GM12865 (cell line): ENCODE measurements around the gene SPAG17.

Experiments
- DNase-seq: peaks from one replicate; pipeline ENCODE4 v3.0.0; 2010; ENCODE audit warnings: low read depth
- H3K4me3 ChIP-seq: 2 replicates; pipeline ENCODE4 v1.5.1; 2011; ENCODE audit warnings: mild to moderate bottlenecking, low read depth, low read length, control low read depth
- TF ChIP-seq, protein P1 (sequence below): IDR thresholded peaks from 2 replicates; pipeline ENCODE4 v1.5.1; 2011; ENCODE audit warnings: low read length, control low read depth, low read depth, inconsistent platforms; ENCODE audit not compliant: insufficient read depth; ENCODE audit errors: missing control alignments

The SPAG17 gene

DNA sequence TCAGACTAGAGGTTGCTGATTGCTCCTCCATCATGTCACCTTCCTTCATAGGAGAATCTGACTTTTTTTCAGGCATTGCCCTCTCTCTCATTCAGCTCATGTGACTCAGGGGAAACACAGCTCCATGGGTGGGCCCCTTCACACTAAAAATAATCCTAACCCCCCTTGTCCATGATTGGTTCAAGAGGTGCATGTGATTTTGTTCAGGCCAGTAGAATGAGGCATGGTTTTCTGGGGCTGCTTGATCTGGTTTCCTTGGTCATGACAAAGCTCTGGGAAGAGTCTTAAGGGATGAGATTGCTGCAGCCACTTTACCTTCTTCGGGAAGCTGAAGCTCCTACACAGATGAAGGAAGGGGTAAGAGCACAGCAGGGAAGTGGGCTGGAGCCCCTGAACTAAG is 56.3 kb downstream of the SPAG17 start:
- TF ChIP-seq, protein P1, sequence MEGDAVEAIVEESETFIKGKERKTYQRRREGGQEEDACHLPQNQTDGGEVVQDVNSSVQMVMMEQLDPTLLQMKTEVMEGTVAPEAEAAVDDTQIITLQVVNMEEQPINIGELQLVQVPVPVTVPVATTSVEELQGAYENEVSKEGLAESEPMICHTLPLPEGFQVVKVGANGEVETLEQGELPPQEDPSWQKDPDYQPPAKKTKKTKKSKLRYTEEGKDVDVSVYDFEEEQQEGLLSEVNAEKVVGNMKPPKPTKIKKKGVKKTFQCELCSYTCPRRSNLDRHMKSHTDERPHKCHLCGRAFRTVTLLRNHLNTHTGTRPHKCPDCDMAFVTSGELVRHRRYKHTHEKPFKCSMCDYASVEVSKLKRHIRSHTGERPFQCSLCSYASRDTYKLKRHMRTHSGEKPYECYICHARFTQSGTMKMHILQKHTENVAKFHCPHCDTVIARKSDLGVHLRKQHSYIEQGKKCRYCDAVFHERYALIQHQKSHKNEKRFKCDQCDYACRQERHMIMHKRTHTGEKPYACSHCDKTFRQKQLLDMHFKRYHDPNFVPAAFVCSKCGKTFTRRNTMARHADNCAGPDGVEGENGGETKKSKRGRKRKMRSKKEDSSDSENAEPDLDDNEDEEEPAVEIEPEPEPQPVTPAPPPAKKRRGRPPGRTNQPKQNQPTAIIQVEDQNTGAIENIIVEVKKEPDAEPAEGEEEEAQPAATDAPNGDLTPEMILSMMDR = no peak
- no peak for DNase-seq
- H3K4me3 ChIP-seq = no peak overlapping the region

DNA sequence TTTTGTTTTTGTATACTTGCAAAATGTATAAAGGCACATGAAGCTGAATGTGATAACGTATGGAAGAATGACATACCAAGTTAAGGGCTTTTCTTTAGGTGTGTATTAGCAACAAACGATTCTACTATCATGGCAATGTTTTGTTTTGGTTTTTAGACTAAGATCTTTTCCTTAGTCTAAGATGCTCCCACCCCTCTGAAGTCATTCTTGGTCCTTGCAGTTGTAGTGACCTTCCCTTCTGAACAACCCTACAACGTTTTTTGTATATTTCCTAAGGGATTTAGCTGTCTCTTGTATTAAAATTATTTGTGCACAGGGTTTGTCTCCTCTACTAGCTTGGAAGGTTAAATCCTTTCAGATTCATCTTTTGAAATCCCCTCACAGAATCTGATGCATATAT is 61.0 kb downstream of the SPAG17 start:
- DNase-seq = no peak
- TF ChIP-seq, protein P1 = no peak
- no peak overlapping the region for H3K4me3 ChIP-seq

- no peak for DNase-seq
- TF ChIP-seq, protein P1 = no peak
- H3K4me3 ChIP-seq = no peak overlapping the region
Measured at GRCh38 chr1:118123116-118123839, 61.8 kb downstream of the SPAG17 start.

- DNase-seq = no peak
- H3K4me3 ChIP-seq = no peak overlapping the region
- TF ChIP-seq, protein P1 = no peak
Measured at GRCh38 chr1:118122234-118123004, 62.6 kb downstream of the SPAG17 start.

GRCh38 chr1:118118873-118119463 is 66.1 kb downstream of the SPAG17 start:
- no peak for DNase-seq
- TF ChIP-seq, protein P1 = no peak
- H3K4me3 ChIP-seq = no peak overlapping the region

DNA sequence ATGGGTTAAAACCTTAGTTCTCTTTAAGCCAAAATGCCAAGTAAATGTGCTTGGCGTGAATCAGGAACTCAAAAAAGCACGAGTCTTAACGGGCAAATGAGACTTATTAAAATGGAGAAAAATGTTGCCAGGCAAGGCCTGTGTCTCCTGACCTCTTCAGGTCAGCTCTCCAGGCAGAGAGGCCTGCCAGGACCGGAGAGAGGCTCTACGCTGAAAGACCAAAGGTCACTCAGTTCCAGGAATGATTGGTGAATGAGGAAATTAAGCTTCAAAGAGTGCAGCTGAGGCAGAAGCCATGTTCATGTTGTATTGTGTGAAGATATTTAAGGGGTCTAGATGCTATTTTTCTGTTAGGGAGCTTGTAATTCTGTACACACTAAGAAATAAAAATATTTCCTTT is 66.6 kb downstream of the SPAG17 start:
- no peak for DNase-seq
- TF ChIP-seq, protein P1 = no peak
- H3K4me3 ChIP-seq = no peak overlapping the region
